Measurements from ENCODE around the gene CCIN. TPM values are rescaled to one million over a fixed set of nuclear protein-coding genes. Genes with fewer than 3 reads are reported as not detected.

Gene CCIN
- total and polyA plus RNA-seq, 9 of the 15 experiments (the other 6 are each of a cell fraction or from before 2014, with no cell fraction given), result not detected

DNA sequence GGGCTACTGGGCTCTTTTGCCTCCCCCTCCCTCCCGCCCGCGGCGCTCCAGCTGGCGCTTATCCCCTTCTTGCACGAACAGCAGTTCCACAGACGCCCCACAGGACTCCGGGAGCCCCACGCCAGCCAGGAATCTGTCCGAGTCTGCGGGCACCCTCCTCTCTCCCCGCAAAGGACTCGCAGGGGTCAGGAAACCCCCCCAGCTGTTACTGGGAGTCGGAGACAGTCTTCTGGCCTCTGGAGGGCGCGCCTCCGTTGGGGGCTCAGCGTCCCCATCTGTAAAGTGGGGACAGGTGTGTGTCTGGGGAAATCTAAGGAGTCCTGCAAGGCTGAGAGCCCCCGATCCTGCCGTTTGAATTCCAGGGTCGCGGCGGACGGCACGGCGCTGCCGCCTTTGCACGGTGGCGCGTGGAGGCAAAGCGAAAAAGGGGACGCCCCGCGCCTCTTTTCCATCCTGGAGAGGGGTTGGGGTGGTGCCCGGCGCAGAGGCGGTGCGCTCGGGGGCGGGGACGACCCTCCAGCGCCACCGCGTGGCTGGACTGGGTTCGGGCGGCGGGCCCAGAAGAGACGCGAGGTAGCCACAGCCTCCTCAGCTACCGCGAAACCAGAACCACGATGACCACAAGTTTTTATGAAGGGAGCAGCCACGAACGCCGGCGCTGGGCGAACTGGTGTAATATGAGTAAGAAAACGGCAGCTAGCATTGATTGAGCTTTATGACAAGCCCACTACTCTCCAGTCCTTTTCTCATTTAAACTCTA lies 2.8 kb upstream of the CCIN start (continued):
- TF ChIP-seq RAD21 (CRISPR knock-in tag; conservative IDR thresholded peaks at IDR 0.05 in 1 of 2, IDR thresholded peaks at IDR 0.05 in 1 of 2) (peak; percentile 59 to 76), TCF7 (IDR thresholded peaks at IDR 0.05; ENCODE audit: borderline replicate concordance) (no peak), MTF1 (CRISPR knock-in tag; IDR thresholded peaks at IDR 0.05; ENCODE audit: borderline replicate concordance) (no peak), NRF1 (conservative IDR thresholded peaks at IDR 0.05 in 1 of 2, IDR thresholded peaks at IDR 0.05 in 1 of 2) (peak; percentile 57 to 64), SMARCA5 (IDR thresholded peaks at IDR 0.05) (peak; percentile 78; the same call in 1 of the 2 replicates), SMARCA4 (IDR thresholded peaks at IDR 0.05) (no peak), SMAD4 (CRISPR knock-in tag; conservative IDR thresholded peaks at IDR 0.05) (no peak), TOE1 (IDR thresholded peaks at IDR 0.05; ENCODE audit: borderline replicate concordance) (no peak), TOE1 (CRISPR knock-in tag; IDR thresholded peaks at IDR 0.05; ENCODE audit: borderline replicate concordance, low read depth) (no peak), ZNF699 (CRISPR knock-in tag; IDR thresholded peaks at IDR 0.05; ENCODE audit: insufficient replicate concordance) (no peak), ZBTB1 (CRISPR knock-in tag; IDR thresholded peaks at IDR 0.05; ENCODE audit: borderline replicate concordance, low read depth) (peak; percentile 99), MAFK (IDR thresholded peaks at IDR 0.05; ENCODE audit: low read length) (no peak), ZBTB7A (IDR thresholded peaks at IDR 0.05; ENCODE audit: borderline replicate concordance, control insufficient read depth, low read depth, low read length) (0 out of 2 replicates have a peak, but pooled peaks have one; percentile 28), U2AF2 (optimal IDR thresholded peaks at IDR 0.05; ENCODE audit: low read depth, low read length) (no peak), ZNF143 (CRISPR knock-in tag; IDR thresholded peaks at IDR 0.05) (no peak), JUNB (CRISPR knock-in tag; conservative IDR thresholded peaks at IDR 0.05) (no peak), ERF (CRISPR knock-in tag; IDR thresholded peaks at IDR 0.05) (no peak), RBM25 (IDR thresholded peaks at IDR 0.05; ENCODE audit: low read depth, low read length, severe bottlenecking) (peak; percentile 79), CBX2 (IDR thresholded peaks at IDR 0.05; ENCODE audit: insufficient read depth, low read length, poor library complexity, severe bottlenecking) (no peak), ESRRA (IDR thresholded peaks at IDR 0.05; ENCODE audit: borderline replicate concordance, low read depth) (peak; percentile 76; the same call in 1 of the 2 replicates), ZNF124 (CRISPR knock-in tag; IDR thresholded peaks at IDR 0.05) (no peak)
- TF ChIP-seq, protein P1, sequence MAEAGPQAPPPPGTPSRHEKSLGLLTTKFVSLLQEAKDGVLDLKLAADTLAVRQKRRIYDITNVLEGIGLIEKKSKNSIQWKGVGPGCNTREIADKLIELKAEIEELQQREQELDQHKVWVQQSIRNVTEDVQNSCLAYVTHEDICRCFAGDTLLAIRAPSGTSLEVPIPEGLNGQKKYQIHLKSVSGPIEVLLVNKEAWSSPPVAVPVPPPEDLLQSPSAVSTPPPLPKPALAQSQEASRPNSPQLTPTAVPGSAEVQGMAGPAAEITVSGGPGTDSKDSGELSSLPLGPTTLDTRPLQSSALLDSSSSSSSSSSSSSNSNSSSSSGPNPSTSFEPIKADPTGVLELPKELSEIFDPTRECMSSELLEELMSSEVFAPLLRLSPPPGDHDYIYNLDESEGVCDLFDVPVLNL (CRISPR knock-in tag; IDR thresholded peaks at IDR 0.05; ENCODE audit: low read depth), result no peak
- TF ChIP-seq, protein P2, sequence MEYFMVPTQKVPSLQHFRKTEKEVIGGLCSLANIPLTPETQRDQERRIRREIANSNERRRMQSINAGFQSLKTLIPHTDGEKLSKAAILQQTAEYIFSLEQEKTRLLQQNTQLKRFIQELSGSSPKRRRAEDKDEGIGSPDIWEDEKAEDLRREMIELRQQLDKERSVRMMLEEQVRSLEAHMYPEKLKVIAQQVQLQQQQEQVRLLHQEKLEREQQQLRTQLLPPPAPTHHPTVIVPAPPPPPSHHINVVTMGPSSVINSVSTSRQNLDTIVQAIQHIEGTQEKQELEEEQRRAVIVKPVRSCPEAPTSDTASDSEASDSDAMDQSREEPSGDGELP (CRISPR knock-in tag; IDR thresholded peaks at IDR 0.05; ENCODE audit: borderline replicate concordance), result no peak; the same call in 1 of the 2 replicates
- TF ChIP-seq, protein P3, sequence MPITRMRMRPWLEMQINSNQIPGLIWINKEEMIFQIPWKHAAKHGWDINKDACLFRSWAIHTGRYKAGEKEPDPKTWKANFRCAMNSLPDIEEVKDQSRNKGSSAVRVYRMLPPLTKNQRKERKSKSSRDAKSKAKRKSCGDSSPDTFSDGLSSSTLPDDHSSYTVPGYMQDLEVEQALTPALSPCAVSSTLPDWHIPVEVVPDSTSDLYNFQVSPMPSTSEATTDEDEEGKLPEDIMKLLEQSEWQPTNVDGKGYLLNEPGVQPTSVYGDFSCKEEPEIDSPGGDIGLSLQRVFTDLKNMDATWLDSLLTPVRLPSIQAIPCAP (CRISPR knock-in tag; IDR thresholded peaks at IDR 0.05; ENCODE audit: borderline replicate concordance), result no peak

Measured in K562 (cell line).